Gastrocnemius medialis (tissue), 4 donors: ENCODE data around the gene TBL3. TPM values are rescaled to one million over a fixed set of nuclear protein-coding genes. Genes with fewer than 3 reads are reported as not detected.
A peak's percentile ranks its signal among the peaks of the same experiment; 100 is the strongest.

Experiments
- ATAC-seq, 2 donors: fragments of 150-250 bp; one replicate each; pipeline ENCODE4 v1.9.1; 2016
- DNase-seq, 2 donors: peaks; one replicate each; pipeline ENCODE4 v3.0.0-alpha.2; 2019
- H3K27ac ChIP-seq, 4 donors: fragments of 200-600 bp; sonication (generic); 1 replicate in 1 of 4; 2 replicates in 3 of 4; pipeline ENCODE4 v1.5.1; 2016 to 2018; ENCODE audit warnings: mild to moderate bottlenecking in 2 of 4, moderate library complexity in 1 of 4
- H3K27me3 ChIP-seq, 3 donors: fragments of 200-600 bp; sonication (generic) in 2 of 3; 1 replicate in 1 of 3; 2 replicates in 2 of 3; pipeline versions ENCODE4 v1.5.1 to v1.6.0; 2016 to 2019; ENCODE audit warnings: mild to moderate bottlenecking in 1 of 3, moderate library complexity in 1 of 3
- H3K36me3 ChIP-seq, 2 donors: fragments of 200-600 bp; sonication (generic) in 1 of 2; one replicate each; pipeline ENCODE4 v1.5.1; 2017 to 2018
- H3K4me1 ChIP-seq, 2 donors: fragments of 200-600 bp; sonication (generic) in 1 of 2; one replicate each; pipeline ENCODE4 v1.5.1; 2016 to 2017; ENCODE audit warnings: mild to moderate bottlenecking in 2 of 2
- H3K4me3 ChIP-seq, 4 donors: fragments of 200-600 bp; sonication (generic) in 3 of 4; 1 replicate in 1 of 4; 2 replicates in 3 of 4; pipeline ENCODE4 v1.5.1; 2016 to 2019; ENCODE audit warnings: mild to moderate bottlenecking in 2 of 4
- H3K9me3 ChIP-seq, 3 donors: fragments of 200-600 bp; sonication (generic) in 2 of 3; 1 replicate in 1 of 3; 2 replicates in 2 of 3; pipeline ENCODE4 v1.5.1; 2016 to 2019
- CTCF ChIP-seq, 5 experiments: fragments of 450-650 bp in 3 of 5; fragments of 200-600 bp in 2 of 5; sonication (generic) in 2 of 5; IDR thresholded peaks in 4 of 5; conservative IDR thresholded peaks in 1 of 5; 1 replicate in 4 of 5; 2 replicates in 1 of 5; pipeline ENCODE4 v1.5.1; 2016 to 2019; ENCODE audit warnings: antibody characterized with exemption in 5 of 5, mild to moderate bottlenecking in 3 of 5, moderate library complexity in 3 of 5
- POLR2A ChIP-seq, 2 donors: fragments of 450-650 bp; IDR thresholded peaks; one replicate each; pipeline ENCODE4 v1.6.1; 2017; ENCODE audit warnings: antibody characterized with exemption in 2 of 2, mild to moderate bottlenecking in 2 of 2, moderate library complexity in 2 of 2
- in situ Hi-C, 4 donors: fragments of 200-750 bp; cut with MboI; loops; one replicate each; pipeline versions ENCODE4 v1.15.0 to v1.8.0; 2017; ENCODE audit warnings: low sequenced_read_pairs in 4 of 4
- intact Hi-C: fragments of 100-400 bp; cut with DNase I; formaldehyde crosslinking; loops from one replicate; pipeline ENCODE4 v1.15.1; 2023; ENCODE audit warnings: low total_unique reads
- total RNA-seq, 4 donors: library from RNA; depleted of rRNA; stranded (reverse); fragments of >200 nt; gene quantifications; one replicate each; pipeline versions ENCODE4 v1.1.0 to v1.2.3, GENCODE V29; 2016

The TBL3 gene
- total RNA-seq, 4 donors from 2014 or later: 48.2 to 79.5 (median 71.4) TPM

GRCh38 chr16:2028146-2028545 is 56.3 kb downstream of the TBL3 start:
- in situ Hi-C loops (no loop called here), intact Hi-C loops (no loop called here)
- no peak for TF ChIP-seq POLR2A (IDR thresholded peaks at IDR 0.05)
- no peak for TF ChIP-seq CTCF (IDR thresholded peaks at IDR 0.05 in 4 of 5, conservative IDR thresholded peaks at IDR 0.05 in 1 of 5)
- ATAC-seq (no peak), DNase-seq (no peak)
- H3K27ac ChIP-seq: peak overlapping the region in 3 of 4 donors; percentile 39 to 68 (median 49)
- H3K36me3 ChIP-seq: no peaks in the 10 kb centered on the region
- peak overlapping the region; percentile 50 to 76 (median 65) for H3K4me3 ChIP-seq
- peaks cover 0 to 18% of the 10 kb centered on the region in 2 donors for H3K4me1 ChIP-seq
- H3K27me3 ChIP-seq: no peaks in the 10 kb centered on the region
- H3K9me3 ChIP-seq: no peaks in the 10 kb centered on the region

DNA sequence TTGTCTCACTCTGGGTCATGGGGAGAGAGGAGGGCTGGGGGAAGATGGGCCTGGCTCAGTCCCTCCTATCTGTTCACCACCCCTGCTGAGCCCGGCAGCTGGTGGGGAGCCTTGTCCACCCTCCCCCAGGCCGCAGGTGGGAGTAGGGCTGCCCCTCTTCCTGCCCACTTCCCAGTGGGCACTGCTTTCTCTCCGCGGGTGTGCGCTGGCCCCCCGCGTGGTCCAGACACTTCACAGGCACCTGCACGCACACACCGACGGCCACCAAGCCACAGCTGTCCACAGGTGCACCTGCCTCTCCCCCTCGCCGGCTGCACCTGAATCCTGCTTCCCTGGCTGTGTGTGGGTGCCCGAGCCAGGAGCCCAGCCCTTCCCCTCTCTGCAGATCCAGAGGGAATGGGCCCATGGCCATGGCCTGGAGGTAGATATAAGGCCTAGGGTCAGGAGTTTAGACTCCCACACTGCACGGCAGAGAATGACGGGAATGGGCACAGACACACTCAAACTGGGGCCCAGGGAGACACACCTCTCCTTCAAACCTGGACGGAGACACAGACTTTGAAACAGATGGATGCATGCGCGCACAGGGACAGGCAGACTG is 56.9 kb downstream of the TBL3 start:
- Histone ChIP-seq H3K4me3 (peak overlapping the region; percentile 25 to 76 (median 56)), H3K36me3 (no peaks in the 10 kb centered on the region), H3K9me3 (no peaks in the 10 kb centered on the region), H3K27ac (peak overlapping the region in 3 of 4 donors; percentile 39 to 68 (median 49)), H3K27me3 (no peaks in the 10 kb centered on the region), H3K4me1 (peaks cover 0 to 18% of the 10 kb centered on the region in 2 donors)
- ATAC-seq: no peak
- intact Hi-C loops (no loop called here), in situ Hi-C loops (no loop called here)
- TF ChIP-seq CTCF (IDR thresholded peaks at IDR 0.05 in 4 of 5, conservative IDR thresholded peaks at IDR 0.05 in 1 of 5): no peak
- no peak for DNase-seq

DNA sequence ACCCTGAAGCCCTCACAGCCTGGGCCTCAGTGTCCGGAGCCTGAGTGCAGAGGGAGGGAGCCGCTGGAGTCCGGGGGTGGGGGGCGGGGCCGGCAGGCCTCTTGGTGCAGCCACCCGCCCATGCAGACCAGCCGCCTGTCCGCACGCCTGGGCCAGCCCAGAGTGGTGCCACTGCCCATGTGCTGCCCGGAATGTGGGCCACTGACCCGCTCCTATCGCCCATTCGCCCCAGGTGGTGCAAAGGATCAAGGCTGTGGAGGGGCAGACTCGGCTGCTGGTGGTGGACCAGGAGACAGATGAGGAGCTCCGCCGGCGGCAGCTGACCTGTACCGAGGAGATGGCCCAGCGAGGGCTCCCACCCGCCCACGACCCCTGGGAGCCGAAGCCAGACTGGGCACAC is 57.5 kb downstream of the TBL3 start:
- Histone ChIP-seq H3K36me3 (no peaks in the 10 kb centered on the region), H3K4me1 (peaks cover 0 to 20% of the 10 kb centered on the region in 2 donors), H3K9me3 (no peaks in the 10 kb centered on the region), H3K27ac (peak overlapping the region; percentile 76 to 85 (median 78)), H3K27me3 (no peaks in the 10 kb centered on the region), H3K4me3 (peak overlapping the region; percentile 25 to 62 (median 32))
- in situ Hi-C loops: no loop called here
- TF ChIP-seq CTCF (IDR thresholded peaks at IDR 0.05 in 4 of 5, conservative IDR thresholded peaks at IDR 0.05 in 1 of 5) (no peak), POLR2A (IDR thresholded peaks at IDR 0.05) (no peak)
- intact Hi-C loops: no loop called here
- ATAC-seq: no peak
- no peak for DNase-seq

DNA sequence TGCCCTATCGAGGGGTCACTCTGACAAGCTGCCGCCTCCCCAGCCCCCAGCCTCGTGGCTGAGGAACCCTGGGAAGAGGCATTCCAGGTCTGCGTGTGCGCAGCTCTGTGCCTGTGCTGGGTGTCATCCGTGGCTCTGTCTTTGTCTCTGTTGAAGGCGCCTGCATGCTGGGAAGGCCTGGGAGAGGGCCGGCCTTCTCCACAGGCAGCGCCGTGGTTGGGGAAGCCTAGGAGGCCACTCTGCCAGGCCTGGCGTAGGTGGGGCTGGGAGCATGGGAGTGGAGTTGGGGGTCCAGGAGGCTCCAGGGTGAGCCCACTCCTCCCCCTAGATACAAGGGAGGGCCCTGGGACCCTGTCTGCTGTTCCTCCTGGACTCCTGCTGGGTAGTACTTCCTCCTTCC is 58.2 kb downstream of the TBL3 start:
- no peak for ATAC-seq
- TF ChIP-seq CTCF (IDR thresholded peaks at IDR 0.05 in 4 of 5, conservative IDR thresholded peaks at IDR 0.05 in 1 of 5) (no peak), POLR2A (IDR thresholded peaks at IDR 0.05) (no peak)
- intact Hi-C loops (no loop called here), in situ Hi-C loops (no loop called here)
- peak overlapping the region; percentile 17 to 62 (median 32) for H3K4me3 ChIP-seq
- peaks cover 0 to 22% of the 10 kb centered on the region in 2 donors for H3K4me1 ChIP-seq
- no peaks in the 10 kb centered on the region for H3K36me3 ChIP-seq
- DNase-seq: no peak
- peak overlapping the region; percentile 76 to 85 (median 78) for H3K27ac ChIP-seq
- no peaks in the 10 kb centered on the region for H3K9me3 ChIP-seq
- H3K27me3 ChIP-seq: no peaks in the 10 kb centered on the region
